ENCODE data around the gene FRAS1.

DNA sequence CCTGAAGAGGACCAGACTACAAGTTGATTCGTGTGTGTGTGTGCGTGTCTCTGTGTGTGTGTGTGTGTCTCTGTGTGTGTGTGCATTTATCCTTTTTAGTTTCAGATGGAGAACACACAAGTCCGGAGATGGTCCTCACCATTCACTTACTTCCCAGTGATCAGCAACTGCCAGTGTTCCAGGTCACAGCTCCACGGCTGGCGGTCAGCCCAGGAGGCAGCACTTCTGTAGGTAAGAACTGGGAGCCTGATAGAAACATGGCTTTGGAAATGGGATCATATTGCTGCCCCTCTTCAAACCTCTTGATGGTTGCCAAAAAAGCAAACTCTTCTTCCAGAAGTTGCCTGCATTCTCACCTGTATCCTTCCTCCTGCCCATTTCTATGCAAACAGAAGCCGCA is 371.9 kb downstream of the FRAS1 start:
- TF ChIP-seq, protein P1, sequence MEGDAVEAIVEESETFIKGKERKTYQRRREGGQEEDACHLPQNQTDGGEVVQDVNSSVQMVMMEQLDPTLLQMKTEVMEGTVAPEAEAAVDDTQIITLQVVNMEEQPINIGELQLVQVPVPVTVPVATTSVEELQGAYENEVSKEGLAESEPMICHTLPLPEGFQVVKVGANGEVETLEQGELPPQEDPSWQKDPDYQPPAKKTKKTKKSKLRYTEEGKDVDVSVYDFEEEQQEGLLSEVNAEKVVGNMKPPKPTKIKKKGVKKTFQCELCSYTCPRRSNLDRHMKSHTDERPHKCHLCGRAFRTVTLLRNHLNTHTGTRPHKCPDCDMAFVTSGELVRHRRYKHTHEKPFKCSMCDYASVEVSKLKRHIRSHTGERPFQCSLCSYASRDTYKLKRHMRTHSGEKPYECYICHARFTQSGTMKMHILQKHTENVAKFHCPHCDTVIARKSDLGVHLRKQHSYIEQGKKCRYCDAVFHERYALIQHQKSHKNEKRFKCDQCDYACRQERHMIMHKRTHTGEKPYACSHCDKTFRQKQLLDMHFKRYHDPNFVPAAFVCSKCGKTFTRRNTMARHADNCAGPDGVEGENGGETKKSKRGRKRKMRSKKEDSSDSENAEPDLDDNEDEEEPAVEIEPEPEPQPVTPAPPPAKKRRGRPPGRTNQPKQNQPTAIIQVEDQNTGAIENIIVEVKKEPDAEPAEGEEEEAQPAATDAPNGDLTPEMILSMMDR (IDR thresholded peaks at IDR 0.05), result no peak
- no peak for TF ChIP-seq POLR2A (IDR thresholded peaks at IDR 0.05)

All from right lobe of liver (tissue), 4 donors.